ENCODE data around the gene CHD5.

DNA sequence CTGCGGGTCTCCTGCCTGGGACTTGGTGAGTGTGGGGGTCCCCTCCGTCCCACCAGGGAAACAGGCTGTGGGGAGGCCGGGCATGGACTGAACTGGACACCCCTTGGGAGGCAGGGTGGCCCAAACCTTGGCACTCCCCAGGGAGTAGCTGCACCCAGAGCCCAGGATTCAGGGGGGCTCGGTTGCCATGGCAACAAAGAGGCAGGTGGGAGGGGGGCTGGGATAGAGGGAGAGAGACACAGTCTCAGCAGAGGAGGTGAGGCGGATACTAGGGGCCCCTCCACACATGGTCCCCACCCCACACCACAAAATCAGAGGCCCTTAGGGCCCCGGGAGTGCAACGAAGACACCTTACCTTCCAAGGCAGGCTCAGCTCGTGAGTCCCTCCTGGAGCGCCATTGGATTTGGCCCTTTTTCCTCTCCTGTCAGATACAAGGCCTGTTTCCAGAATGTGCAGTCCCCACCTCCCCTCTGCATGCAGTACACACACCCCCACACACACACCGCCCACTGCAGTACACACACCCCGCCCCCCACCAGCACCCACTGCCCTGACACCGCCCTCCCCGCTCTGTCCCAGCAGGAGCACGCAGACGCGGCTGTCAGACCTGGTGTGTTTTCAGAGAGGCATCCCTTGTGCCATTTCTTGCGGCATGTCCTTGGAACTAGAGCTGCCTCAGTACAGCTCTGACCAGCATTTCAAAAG, 107.2 kb downstream of the CHD5 start:
- TF ChIP-seq, protein P1, sequence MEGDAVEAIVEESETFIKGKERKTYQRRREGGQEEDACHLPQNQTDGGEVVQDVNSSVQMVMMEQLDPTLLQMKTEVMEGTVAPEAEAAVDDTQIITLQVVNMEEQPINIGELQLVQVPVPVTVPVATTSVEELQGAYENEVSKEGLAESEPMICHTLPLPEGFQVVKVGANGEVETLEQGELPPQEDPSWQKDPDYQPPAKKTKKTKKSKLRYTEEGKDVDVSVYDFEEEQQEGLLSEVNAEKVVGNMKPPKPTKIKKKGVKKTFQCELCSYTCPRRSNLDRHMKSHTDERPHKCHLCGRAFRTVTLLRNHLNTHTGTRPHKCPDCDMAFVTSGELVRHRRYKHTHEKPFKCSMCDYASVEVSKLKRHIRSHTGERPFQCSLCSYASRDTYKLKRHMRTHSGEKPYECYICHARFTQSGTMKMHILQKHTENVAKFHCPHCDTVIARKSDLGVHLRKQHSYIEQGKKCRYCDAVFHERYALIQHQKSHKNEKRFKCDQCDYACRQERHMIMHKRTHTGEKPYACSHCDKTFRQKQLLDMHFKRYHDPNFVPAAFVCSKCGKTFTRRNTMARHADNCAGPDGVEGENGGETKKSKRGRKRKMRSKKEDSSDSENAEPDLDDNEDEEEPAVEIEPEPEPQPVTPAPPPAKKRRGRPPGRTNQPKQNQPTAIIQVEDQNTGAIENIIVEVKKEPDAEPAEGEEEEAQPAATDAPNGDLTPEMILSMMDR (IDR thresholded peaks at IDR 0.05 in 4 of 5, conservative IDR thresholded peaks at IDR 0.05 in 1 of 5), result no peak
- TF ChIP-seq POLR2A (IDR thresholded peaks at IDR 0.05), result no peak

Data from gastrocnemius medialis (tissue), 4 donors.